ENCODE results near the gene UBP1.

UBP1 gene

DNA sequence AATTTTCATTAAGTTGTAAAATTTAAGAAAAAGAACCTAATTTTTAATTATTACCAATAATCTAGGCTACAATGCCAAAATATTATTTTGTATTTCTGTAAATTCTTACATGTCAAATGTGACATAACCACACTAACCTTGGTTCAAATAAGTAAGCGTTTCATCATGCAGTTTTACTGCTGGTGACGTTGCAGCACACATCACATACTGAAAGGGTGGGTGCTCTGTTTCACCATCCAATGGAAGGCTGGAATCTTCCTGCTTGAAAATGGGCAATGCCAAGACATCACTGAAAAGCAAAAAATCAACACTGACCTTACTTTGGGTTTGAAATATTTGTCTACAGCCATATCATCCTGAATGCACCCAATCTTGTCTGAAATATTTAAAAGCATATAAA is 14.8 kb downstream of the UBP1 start:
- Histone ChIP-seq H3K4me1 (ENCODE audit: control insufficient read depth, low read length) (peaks cover 8% of the 10 kb centered on the region), H4K20me1 (ENCODE audit: control insufficient read depth, insufficient read depth, low read depth, low read length) (peaks cover 4% of the 10 kb centered on the region; the same call in 1 of the 2 replicates), H3K27me3 (ENCODE audit: control insufficient read depth, low read length) (no peaks in the 10 kb centered on the region), H3K36me3 (ENCODE audit: control insufficient read depth, low read length) (peaks cover 47% of the 10 kb centered on the region), H3K27ac (ENCODE audit: low read depth, low read length) (no peak overlapping the region), H3K79me2 (ENCODE audit: control insufficient read depth, low read length) (peaks cover 88% of the 10 kb centered on the region), H3K9me3 (ENCODE audit: control insufficient read depth, insufficient read depth, low read length) (no peaks in the 10 kb centered on the region), H3F3A (ENCODE audit: control insufficient read depth, insufficient read depth) (no peaks in the 10 kb centered on the region), H3K9me2 (replicated peaks; ENCODE audit: control insufficient read depth, low read length) (no peaks in the 10 kb centered on the region), H3K4me3 (ENCODE audit: low read length) (no peak overlapping the region), H3K4me2 (ENCODE audit: low read length) (no peak overlapping the region)
- TF ChIP-seq EZH2phosphoT487 (IDR thresholded peaks at IDR 0.05; ENCODE audit: borderline replicate concordance, low read length) (no peak), CTCF (IDR thresholded peaks at IDR 0.05; ENCODE audit: low read depth, low read length, poor library complexity, severe bottlenecking) (no peak)

DNA sequence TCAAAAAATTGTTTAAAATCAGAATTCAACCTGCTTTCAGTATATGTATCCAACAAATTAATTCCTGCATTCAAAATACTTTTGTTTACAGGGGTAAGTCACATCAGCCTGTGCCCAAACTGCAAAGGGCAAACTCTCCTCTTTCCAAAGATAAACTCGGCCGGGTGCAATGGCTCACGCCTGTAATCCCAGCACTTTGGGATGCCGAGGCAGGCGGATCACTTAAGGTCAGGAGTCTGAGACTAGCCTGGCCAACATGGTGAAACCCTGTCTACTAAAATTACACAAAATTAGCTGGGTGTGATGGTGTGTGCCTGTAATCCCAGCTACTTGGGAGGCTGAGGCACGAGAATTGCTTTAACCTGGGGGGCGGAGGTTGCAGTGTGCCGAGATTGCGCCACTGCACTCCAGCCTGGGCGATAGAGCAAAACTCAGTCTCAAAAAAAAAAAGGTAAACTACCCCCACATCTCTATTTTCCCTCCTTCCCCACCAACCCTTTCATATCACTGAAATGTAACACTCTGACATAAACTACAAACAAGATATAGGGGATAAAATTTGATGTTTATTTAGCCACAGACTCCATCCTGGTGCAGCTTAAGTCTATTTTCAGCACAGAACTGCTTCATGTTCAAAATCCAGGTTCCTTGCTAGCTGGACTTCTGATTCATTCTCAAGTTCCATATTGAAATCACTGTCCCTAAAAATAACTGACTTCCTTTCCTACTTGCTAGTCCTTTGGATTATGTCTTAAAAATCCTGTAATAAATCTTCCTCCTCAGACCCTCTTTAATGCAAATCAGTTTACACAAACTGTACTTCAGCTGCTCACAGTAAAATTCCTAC is 15.4 kb downstream of the UBP1 start:
- H3K9me3 ChIP-seq (ENCODE audit: control insufficient read depth, insufficient read depth, low read length) = no peaks in the 10 kb centered on the region
- H3F3A ChIP-seq (ENCODE audit: control insufficient read depth, insufficient read depth) = no peaks in the 10 kb centered on the region
- no peaks in the 10 kb centered on the region for H3K9me2 ChIP-seq (replicated peaks; ENCODE audit: control insufficient read depth, low read length)
- peaks cover 48% of the 10 kb centered on the region for H3K36me3 ChIP-seq (ENCODE audit: control insufficient read depth, low read length)
- no peak for TF ChIP-seq CTCF (IDR thresholded peaks at IDR 0.05; ENCODE audit: low read depth, low read length, poor library complexity, severe bottlenecking)
- TF ChIP-seq EZH2phosphoT487 (IDR thresholded peaks at IDR 0.05; ENCODE audit: borderline replicate concordance, low read length) = no peak
- no peaks in the 10 kb centered on the region for H3K27me3 ChIP-seq (ENCODE audit: control insufficient read depth, low read length)
- no peak overlapping the region for H3K27ac ChIP-seq (ENCODE audit: low read depth, low read length)
- H4K20me1 ChIP-seq (ENCODE audit: control insufficient read depth, insufficient read depth, low read depth, low read length) = peaks cover 4% of the 10 kb centered on the region; the same call in 1 of the 2 replicates
- H3K79me2 ChIP-seq (ENCODE audit: control insufficient read depth, low read length) = peaks cover 84% of the 10 kb centered on the region
- H3K4me1 ChIP-seq (ENCODE audit: control insufficient read depth, low read length) = peaks cover 15% of the 10 kb centered on the region
- no peak overlapping the region for H3K4me2 ChIP-seq (ENCODE audit: low read length)
- H3K4me3 ChIP-seq (ENCODE audit: low read length) = no peak overlapping the region

- Histone ChIP-seq H3K9me2 (replicated peaks; ENCODE audit: control insufficient read depth, low read length) (no peaks in the 10 kb centered on the region), H3K4me1 (ENCODE audit: control insufficient read depth, low read length) (peaks cover 16% of the 10 kb centered on the region)
- TF ChIP-seq EZH2phosphoT487 (IDR thresholded peaks at IDR 0.05; ENCODE audit: borderline replicate concordance, low read length) (no peak), CTCF (IDR thresholded peaks at IDR 0.05; ENCODE audit: low read depth, low read length, poor library complexity, severe bottlenecking) (no peak)
These were observed 19.2 kb downstream of the UBP1 start for GRCh38 chr3:33420966-33421365.

More at GRCh38 chr3:33420966-33421365, 19.2 kb downstream of the UBP1 start:
- 0 out of 2 replicates have a peak, but pooled peaks cover 2% of the 10 kb centered on the region for H3F3A ChIP-seq (ENCODE audit: control insufficient read depth, insufficient read depth)
- H3K4me2 ChIP-seq (ENCODE audit: low read length) = no peak overlapping the region
- no peaks in the 10 kb centered on the region for H3K27me3 ChIP-seq (ENCODE audit: control insufficient read depth, low read length)
- no peak overlapping the region for H3K4me3 ChIP-seq (ENCODE audit: low read length)
- H3K79me2 ChIP-seq (ENCODE audit: control insufficient read depth, low read length) = peaks cover 57% of the 10 kb centered on the region
- H3K36me3 ChIP-seq (ENCODE audit: control insufficient read depth, low read length) = peaks cover 71% of the 10 kb centered on the region
- H3K27ac ChIP-seq (ENCODE audit: low read depth, low read length) = no peak overlapping the region
- H3K9me3 ChIP-seq (ENCODE audit: control insufficient read depth, insufficient read depth, low read length) = no peaks in the 10 kb centered on the region
- H4K20me1 ChIP-seq (ENCODE audit: control insufficient read depth, insufficient read depth, low read depth, low read length) = no peaks in the 10 kb centered on the region

Measured in DOHH2 (cell line).